MCF 10A (cell line): ENCODE measurements around the gene A1BG. TPM values are rescaled to one million over a fixed set of nuclear protein-coding genes. Genes with fewer than 3 reads are reported as not detected.

ENCODE experiments used
- BruUV-seq: library from RNA; stranded (reverse); fragments of 400-500 nt; replicated peaks from 2 replicates; lab custom pipeline; 2021; lab: Mats Ljungman, UMichigan
- CTCF ChIA-PET: fragments of 300-600 bp; sonication (Branson Sonifier 250); formaldehyde crosslinking; extraction: SDS; loops from one replicate; lab custom pipeline; 2021; ENCODE audit warnings: antibody characterized with exemption, inconsistent platforms; lab: Yijun Ruan, JAX
- POLR2A ChIA-PET: fragments of 300-600, 350-650 bp; sonication (Branson Sonifier 250); formaldehyde crosslinking; extraction: SDS; loops from one replicate; lab custom pipeline; 2020; ENCODE audit warnings: antibody characterized with exemption, inconsistent platforms; lab: Yijun Ruan, JAX
- DNase-seq: peaks from one replicate; pipeline ENCODE4 v3.0.0-alpha.2; 2018; ENCODE audit not compliant: unreplicated experiment
- H3K27ac Mint-ChIP-seq: one replicate; pipeline ENCODE4 v1.8.0; 2022; ENCODE audit warnings: mild to moderate bottlenecking, low read depth, mixed read lengths; ENCODE audit not compliant: unreplicated experiment
- H3K27me3 Mint-ChIP-seq: one replicate; pipeline ENCODE4 v1.8.0; 2022; ENCODE audit warnings: mixed read lengths; ENCODE audit not compliant: insufficient read depth, unreplicated experiment
- H3K36me3 Mint-ChIP-seq: one replicate; pipeline ENCODE4 v1.8.0; 2022; ENCODE audit warnings: mild to moderate bottlenecking, moderate library complexity, mixed read lengths; ENCODE audit not compliant: insufficient read depth, unreplicated experiment
- H3K4me1 Mint-ChIP-seq: one replicate; pipeline ENCODE4 v1.8.0; 2022; ENCODE audit warnings: mixed read lengths; ENCODE audit not compliant: insufficient read depth, unreplicated experiment
- H3K4me3 Mint-ChIP-seq: one replicate; pipeline ENCODE4 v1.8.0; 2022; ENCODE audit warnings: mild to moderate bottlenecking, moderate library complexity, mixed read lengths; ENCODE audit not compliant: unreplicated experiment
- H3K9me3 Mint-ChIP-seq: one replicate; pipeline ENCODE4 v1.8.0; 2022; ENCODE audit warnings: mixed read lengths; ENCODE audit not compliant: unreplicated experiment
- intact Hi-C: fragments of 100-400 bp; cut with micrococcal nuclease; formaldehyde crosslinking; loops from 2 replicates; pipeline ENCODE4 v1.14.1; 2022
- total RNA-seq: library from RNA; stranded (reverse); gene quantifications from 2 replicates; pipeline ENCODE4 v1.2.3, GENCODE V29; 2022
- TF ChIP-seq, protein P1 (sequence below): fragments of 200-600 bp; IDR thresholded peaks from one replicate; pipeline ENCODE4 v1.8.0; 2022; ENCODE audit warnings: antibody characterized with exemption, mild to moderate bottlenecking; ENCODE audit not compliant: unreplicated experiment

Gene A1BG
- total RNA-seq, 1 experiment from 2014 or later = 6.4 TPM

DNA sequence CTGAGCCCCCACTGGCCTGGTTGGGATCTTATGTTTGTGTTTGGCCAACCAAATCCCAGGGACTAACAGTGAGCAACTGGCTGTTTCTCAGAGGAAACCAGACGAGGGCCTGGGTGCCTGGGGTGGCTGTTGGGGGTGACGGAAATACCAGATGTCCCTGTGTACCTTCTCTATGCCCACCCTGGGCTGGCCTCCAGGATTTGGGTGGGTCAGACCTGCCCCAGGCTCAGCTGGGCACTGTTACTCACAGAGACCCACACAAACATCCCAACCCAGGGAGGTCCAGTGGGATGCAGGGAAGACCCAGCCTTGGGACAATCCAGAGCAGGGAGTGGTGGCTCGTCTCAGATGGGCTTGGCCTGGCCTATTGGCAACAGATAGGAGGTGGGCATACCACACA lies 17.7 kb downstream of the A1BG start:
- no peak overlapping the region for H3K27ac Mint-ChIP-seq
- ChIA-PET CTCF (interaction anchor here (0.6 kb wide), 1 partner anchor 177 kb away, joined by 6 read pairs; no protein-coding TSS in a partner anchor), POLR2A (interaction anchor here (0.7 kb wide), 1 partner anchor 51 kb away, joined by 3 read pairs; the partner anchor contains the start of gene RPS5)
- peaks cover 16% of the 10 kb centered on the region for H3K36me3 Mint-ChIP-seq
- H3K4me1 Mint-ChIP-seq = peaks cover 4% of the 10 kb centered on the region
- H3K27me3 Mint-ChIP-seq = no peaks in the 10 kb centered on the region
- intact Hi-C loops = no loop called here
- BruUV-seq = no TSS peak
- TF ChIP-seq, protein P1, sequence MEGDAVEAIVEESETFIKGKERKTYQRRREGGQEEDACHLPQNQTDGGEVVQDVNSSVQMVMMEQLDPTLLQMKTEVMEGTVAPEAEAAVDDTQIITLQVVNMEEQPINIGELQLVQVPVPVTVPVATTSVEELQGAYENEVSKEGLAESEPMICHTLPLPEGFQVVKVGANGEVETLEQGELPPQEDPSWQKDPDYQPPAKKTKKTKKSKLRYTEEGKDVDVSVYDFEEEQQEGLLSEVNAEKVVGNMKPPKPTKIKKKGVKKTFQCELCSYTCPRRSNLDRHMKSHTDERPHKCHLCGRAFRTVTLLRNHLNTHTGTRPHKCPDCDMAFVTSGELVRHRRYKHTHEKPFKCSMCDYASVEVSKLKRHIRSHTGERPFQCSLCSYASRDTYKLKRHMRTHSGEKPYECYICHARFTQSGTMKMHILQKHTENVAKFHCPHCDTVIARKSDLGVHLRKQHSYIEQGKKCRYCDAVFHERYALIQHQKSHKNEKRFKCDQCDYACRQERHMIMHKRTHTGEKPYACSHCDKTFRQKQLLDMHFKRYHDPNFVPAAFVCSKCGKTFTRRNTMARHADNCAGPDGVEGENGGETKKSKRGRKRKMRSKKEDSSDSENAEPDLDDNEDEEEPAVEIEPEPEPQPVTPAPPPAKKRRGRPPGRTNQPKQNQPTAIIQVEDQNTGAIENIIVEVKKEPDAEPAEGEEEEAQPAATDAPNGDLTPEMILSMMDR = no peak
- H3K4me3 Mint-ChIP-seq = no peak overlapping the region
- H3K9me3 Mint-ChIP-seq = peaks cover 7% of the 10 kb centered on the region
- DNase-seq = no peak

DNA sequence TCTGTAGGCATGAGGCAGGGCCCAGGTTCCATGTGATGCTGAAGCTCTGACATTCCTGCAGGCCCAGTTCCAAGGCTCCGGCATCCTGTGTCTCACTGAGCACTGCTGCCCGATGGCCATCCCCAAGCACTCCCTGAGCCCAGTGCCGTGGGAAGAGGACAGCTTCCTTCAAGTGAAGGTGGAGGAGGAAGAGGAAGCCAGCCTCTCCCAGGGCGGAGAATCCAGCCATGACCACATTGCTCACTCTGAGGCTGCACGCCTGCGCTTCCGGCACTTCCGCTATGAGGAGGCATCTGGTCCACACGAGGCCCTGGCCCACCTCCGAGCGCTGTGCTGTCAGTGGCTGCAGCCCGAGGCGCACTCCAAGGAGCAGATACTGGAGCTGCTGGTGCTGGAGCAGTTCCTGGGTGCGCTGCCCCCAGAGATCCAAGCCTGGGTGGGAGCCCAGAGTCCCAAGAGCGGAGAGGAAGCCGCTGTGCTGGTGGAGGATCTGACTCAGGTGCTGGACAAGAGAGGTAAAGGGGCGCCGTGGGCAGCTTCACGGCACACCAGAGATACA lies 18.5 kb downstream of the A1BG start:
- TF ChIP-seq, protein P1 = no peak
- intact Hi-C loops = no loop called here
- H3K27ac Mint-ChIP-seq = no peak overlapping the region
- ChIA-PET CTCF (no interaction called here), POLR2A (no interaction called here)
- peaks cover 9% of the 10 kb centered on the region for H3K4me1 Mint-ChIP-seq
- BruUV-seq = no TSS peak
- H3K36me3 Mint-ChIP-seq = peaks cover 16% of the 10 kb centered on the region
- no peaks in the 10 kb centered on the region for H3K27me3 Mint-ChIP-seq
- H3K9me3 Mint-ChIP-seq = peaks cover 2% of the 10 kb centered on the region
- no peak overlapping the region for H3K4me3 Mint-ChIP-seq
- DNase-seq = no peak

DNA sequence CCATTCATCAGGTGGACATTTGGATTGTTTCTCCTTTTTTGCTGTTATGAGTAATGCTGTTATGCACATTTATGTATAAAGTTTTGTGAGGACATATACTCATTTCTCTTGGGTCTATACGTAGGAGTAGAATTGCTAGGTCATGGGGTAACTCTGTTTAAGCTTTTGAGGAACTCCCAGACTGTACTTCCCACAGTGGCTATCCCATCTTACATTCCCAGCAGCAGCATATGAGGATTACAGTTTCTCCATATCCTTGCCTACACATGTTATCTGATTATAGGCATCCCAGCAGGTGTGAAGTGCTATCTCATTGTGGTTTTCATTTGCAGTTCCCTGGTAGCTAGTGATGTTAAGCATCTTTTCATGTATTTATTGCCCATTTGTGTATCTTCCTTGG lies 20.6 kb downstream of the A1BG start:
- Mint-ChIP-seq H3K4me3 (no peak overlapping the region), H3K9me3 (no peaks in the 10 kb centered on the region), H3K36me3 (peaks cover 9% of the 10 kb centered on the region), H3K27me3 (no peaks in the 10 kb centered on the region), H3K4me1 (peaks cover 9% of the 10 kb centered on the region), H3K27ac (no peak overlapping the region)
- TF ChIP-seq, protein P1 = no peak
- intact Hi-C loops = no loop called here
- DNase-seq = no peak
- BruUV-seq = no TSS peak
- ChIA-PET CTCF (interaction anchor here (1.2 kb wide), 1 partner anchor 187 kb away, joined by 3 read pairs; the partner anchor contains the start of gene ZBTB45), POLR2A (interaction anchor here (0.6 to 2.6 kb wide), 4 partner anchors 13 to 32 kb away, joined by 3 to 17 read pairs (median 8); partner anchors contain the start of gene ZNF497)

DNA sequence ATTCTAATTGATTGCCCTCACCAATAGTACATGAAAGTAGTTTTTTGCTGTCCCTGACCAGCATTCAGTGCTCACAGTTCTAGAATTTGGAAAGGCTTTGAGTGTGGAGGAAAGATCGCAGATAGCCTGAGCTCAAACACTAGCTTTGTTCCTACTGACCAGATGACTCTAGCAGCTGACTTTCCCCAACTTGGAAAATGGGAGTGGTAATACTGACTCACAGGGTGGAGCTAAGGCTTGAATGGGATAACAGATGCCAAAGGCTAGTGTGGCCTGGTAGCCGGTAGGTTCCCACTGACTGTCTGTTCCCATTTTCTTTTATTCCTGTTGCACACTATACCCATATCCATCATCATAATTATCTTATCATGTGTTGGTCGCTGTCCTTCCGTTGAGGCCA lies 22.8 kb downstream of the A1BG start:
- Mint-ChIP-seq H3K4me3 (no peak overlapping the region), H3K9me3 (no peaks in the 10 kb centered on the region), H3K27ac (peak overlapping the region; percentile 44), H3K36me3 (peaks cover 9% of the 10 kb centered on the region), H3K27me3 (no peaks in the 10 kb centered on the region), H3K4me1 (peaks cover 9% of the 10 kb centered on the region)
- intact Hi-C loops = no loop called here
- POLR2A ChIA-PET = interaction anchor here (0.7 to 1.4 kb wide), 10 partner anchors 10 to 190 kb away, joined by 3 to 16 read pairs (median 4); partner anchors contain the start of genes ZBTB45, ZNF446, ZNF497 and ZNF584
- CTCF ChIA-PET = interaction anchor here (0.6 to 1.5 kb wide), 2 partner anchors 13 to 21 kb away, joined by 3 to 4 read pairs; no protein-coding TSS in a partner anchor
- TF ChIP-seq, protein P1 = no peak
- BruUV-seq = no TSS peak
- peak; percentile 73 for DNase-seq
